ENCODE data around the gene PHACTR3. TPM values are rescaled to one million over a fixed set of nuclear protein-coding genes. Genes with fewer than 3 reads are reported as not detected.

PHACTR3 gene
- total RNA-seq, 1 experiment from 2014 or later, result 10.0 TPM

DNA sequence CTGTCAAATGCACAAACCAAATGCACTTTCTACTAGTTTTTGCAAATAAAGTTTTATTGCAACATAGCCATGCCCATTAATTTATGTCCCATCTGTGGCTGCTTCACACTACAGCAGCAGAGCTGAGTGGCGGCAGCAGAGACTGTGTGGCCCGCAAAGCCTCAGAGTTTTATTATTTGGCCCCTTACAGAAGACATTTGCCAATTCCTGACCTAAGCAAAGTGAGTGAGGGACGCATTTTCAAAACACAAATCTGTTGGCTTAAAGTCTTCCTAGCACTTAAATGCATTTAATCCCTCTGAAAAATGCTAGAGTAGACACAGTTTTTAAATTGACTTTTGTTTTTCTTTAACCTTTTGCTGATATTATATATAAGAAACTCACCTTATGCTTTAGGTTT, 126.4 kb downstream of the PHACTR3 start:
- Mint-ChIP-seq H3K4me3 (ENCODE audit: low read depth, unreplicated experiment) (no peak overlapping the region), H3K27ac (ENCODE audit: unreplicated experiment) (no peak overlapping the region), H3K36me3 (ENCODE audit: insufficient read depth, unreplicated experiment) (no peaks in the 10 kb centered on the region), H3K9me3 (ENCODE audit: low read depth, unreplicated experiment) (no peaks in the 10 kb centered on the region), H3K4me1 (ENCODE audit: low read depth, unreplicated experiment) (no peaks in the 10 kb centered on the region), H3K27me3 (ENCODE audit: unreplicated experiment) (peaks cover 16% of the 10 kb centered on the region)
- no TSS peak for BruUV-seq (replicated peaks)
- CTCF ChIA-PET, result no interaction called here
- TF ChIP-seq, protein P1, sequence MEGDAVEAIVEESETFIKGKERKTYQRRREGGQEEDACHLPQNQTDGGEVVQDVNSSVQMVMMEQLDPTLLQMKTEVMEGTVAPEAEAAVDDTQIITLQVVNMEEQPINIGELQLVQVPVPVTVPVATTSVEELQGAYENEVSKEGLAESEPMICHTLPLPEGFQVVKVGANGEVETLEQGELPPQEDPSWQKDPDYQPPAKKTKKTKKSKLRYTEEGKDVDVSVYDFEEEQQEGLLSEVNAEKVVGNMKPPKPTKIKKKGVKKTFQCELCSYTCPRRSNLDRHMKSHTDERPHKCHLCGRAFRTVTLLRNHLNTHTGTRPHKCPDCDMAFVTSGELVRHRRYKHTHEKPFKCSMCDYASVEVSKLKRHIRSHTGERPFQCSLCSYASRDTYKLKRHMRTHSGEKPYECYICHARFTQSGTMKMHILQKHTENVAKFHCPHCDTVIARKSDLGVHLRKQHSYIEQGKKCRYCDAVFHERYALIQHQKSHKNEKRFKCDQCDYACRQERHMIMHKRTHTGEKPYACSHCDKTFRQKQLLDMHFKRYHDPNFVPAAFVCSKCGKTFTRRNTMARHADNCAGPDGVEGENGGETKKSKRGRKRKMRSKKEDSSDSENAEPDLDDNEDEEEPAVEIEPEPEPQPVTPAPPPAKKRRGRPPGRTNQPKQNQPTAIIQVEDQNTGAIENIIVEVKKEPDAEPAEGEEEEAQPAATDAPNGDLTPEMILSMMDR (IDR thresholded peaks at IDR 0.05; ENCODE audit: unreplicated experiment), result no peak
- no peak for DNase-seq
- intact Hi-C loops (cut with micrococcal nuclease; ENCODE audit: unreplicated experiment), result no loop called here

DNA sequence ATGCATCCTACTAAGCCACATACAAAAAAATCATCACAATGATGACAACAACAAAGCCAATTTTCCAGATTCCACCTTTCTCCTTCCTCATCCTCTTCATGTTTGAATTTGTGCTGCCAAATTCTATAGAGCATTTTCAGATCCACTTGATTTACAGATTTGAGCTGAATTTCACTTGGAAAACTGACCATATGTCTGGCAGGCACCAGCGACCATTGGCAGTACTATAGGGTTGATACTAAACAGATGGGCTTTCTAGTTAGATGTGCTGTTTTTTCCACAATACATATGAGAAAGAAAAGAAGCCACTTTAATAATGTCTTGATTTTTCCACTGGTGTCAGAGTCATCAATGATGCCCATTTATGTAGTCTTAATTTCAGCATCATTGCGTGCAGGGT, 127.0 kb downstream of the PHACTR3 start:
- no peak overlapping the region for H3K4me3 Mint-ChIP-seq (ENCODE audit: low read depth, unreplicated experiment)
- no peaks in the 10 kb centered on the region for H3K36me3 Mint-ChIP-seq (ENCODE audit: insufficient read depth, unreplicated experiment)
- H3K4me1 Mint-ChIP-seq (ENCODE audit: low read depth, unreplicated experiment), result no peaks in the 10 kb centered on the region

DNA sequence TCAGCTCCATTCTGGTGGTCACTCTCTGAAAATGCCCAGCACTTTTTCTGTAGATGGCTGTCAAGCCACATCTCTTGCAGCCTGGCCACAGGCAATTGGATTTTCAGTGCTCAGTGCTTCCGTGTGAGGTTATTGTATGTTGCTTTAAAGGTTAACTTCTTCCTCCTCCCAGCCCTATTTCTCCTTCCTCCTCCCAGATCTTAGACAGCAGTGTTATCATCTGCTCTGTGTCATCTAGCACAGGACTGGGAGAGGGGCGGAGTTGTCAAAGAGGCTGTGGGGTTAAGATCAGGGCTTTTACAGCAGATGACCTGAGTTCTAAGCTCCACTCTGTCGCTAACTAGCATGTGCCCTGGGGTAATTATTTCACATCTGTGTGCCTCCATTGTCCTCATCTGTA, 129.0 kb downstream of the PHACTR3 start:
- Mint-ChIP-seq H3K36me3 (ENCODE audit: insufficient read depth, unreplicated experiment) (no peaks in the 10 kb centered on the region), H3K4me1 (ENCODE audit: low read depth, unreplicated experiment) (no peaks in the 10 kb centered on the region), H3K9me3 (ENCODE audit: low read depth, unreplicated experiment) (no peaks in the 10 kb centered on the region), H3K4me3 (ENCODE audit: low read depth, unreplicated experiment) (no peak overlapping the region), H3K27me3 (ENCODE audit: unreplicated experiment) (no peaks in the 10 kb centered on the region), H3K27ac (ENCODE audit: unreplicated experiment) (no peak overlapping the region)
- intact Hi-C loops (cut with micrococcal nuclease; ENCODE audit: unreplicated experiment), result no loop called here
- DNase-seq, result no peak
- CTCF ChIA-PET, result no interaction called here
- TF ChIP-seq, protein P1 (IDR thresholded peaks at IDR 0.05; ENCODE audit: unreplicated experiment), result no peak
- BruUV-seq (replicated peaks), result no TSS peak

More for the DNA sequence above, 127.0 kb downstream of the PHACTR3 start:
- no TSS peak for BruUV-seq (replicated peaks)
- TF ChIP-seq, protein P1 (IDR thresholded peaks at IDR 0.05; ENCODE audit: unreplicated experiment), result no peak
- Mint-ChIP-seq H3K27ac (ENCODE audit: unreplicated experiment) (no peak overlapping the region), H3K9me3 (ENCODE audit: low read depth, unreplicated experiment) (no peaks in the 10 kb centered on the region), H3K27me3 (ENCODE audit: unreplicated experiment) (peaks cover 12% of the 10 kb centered on the region)
- intact Hi-C loops (cut with micrococcal nuclease; ENCODE audit: unreplicated experiment), result no loop called here
- no peak for DNase-seq
- CTCF ChIA-PET, result interaction anchor here (1.3 kb wide), 1 partner anchor 10 kb away, joined by 4 read pairs; no protein-coding TSS in a partner anchor

DNA sequence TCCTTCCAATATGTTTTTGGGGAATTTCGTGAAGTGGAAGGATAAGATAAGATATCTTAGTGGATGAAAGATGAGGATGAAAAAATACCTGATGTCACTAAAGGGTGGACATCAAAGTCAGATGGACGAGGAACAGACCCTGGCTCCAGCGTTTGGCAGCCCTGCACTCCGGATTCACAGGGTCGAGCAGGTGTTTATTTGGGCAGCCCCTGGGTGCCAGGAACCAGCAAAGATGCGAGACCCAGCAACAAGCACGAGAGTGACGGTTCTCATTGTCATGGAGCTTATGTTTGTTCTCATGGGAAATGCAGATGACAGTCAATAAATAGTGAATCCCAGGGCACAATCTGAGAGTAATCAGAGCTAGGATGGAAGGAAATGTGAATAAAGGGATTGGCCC, 131.1 kb downstream of the PHACTR3 start:
- no peaks in the 10 kb centered on the region for H3K36me3 Mint-ChIP-seq (ENCODE audit: insufficient read depth, unreplicated experiment)
- CTCF ChIA-PET, result no interaction called here
- TF ChIP-seq, protein P1 (IDR thresholded peaks at IDR 0.05; ENCODE audit: unreplicated experiment), result no peak

More for the DNA sequence above, 131.1 kb downstream of the PHACTR3 start:
- no peak for DNase-seq
- Mint-ChIP-seq H3K27me3 (ENCODE audit: unreplicated experiment) (no peaks in the 10 kb centered on the region), H3K4me1 (ENCODE audit: low read depth, unreplicated experiment) (no peaks in the 10 kb centered on the region), H3K27ac (ENCODE audit: unreplicated experiment) (no peak overlapping the region), H3K4me3 (ENCODE audit: low read depth, unreplicated experiment) (no peak overlapping the region), H3K9me3 (ENCODE audit: low read depth, unreplicated experiment) (no peaks in the 10 kb centered on the region)
- intact Hi-C loops (cut with micrococcal nuclease; ENCODE audit: unreplicated experiment), result no loop called here
- BruUV-seq (replicated peaks), result no TSS peak
